Chondrocyte (in vitro differentiated cells): Measurements from ENCODE around the gene USP2. TPM values are rescaled to one million over a fixed set of nuclear protein-coding genes. Genes with fewer than 3 reads are reported as not detected.
"Not testable (repeated sequence)": the region's sequence is repeated elsewhere in the genome, so short reads cannot be mapped to it uniquely, and the experiment has no call there.

Experiments
- DNase-seq: peaks from one replicate; pipeline ENCODE4 v3.0.0; 2021; ENCODE audit warnings: mixed read lengths, low spot score
- H3K27ac Mint-ChIP-seq: one replicate; pipeline ENCODE4 v1.8.0; 2021; ENCODE audit warnings: mild to moderate bottlenecking, moderate library complexity, mixed read lengths; ENCODE audit not compliant: unreplicated experiment
- H3K27me3 Mint-ChIP-seq: 2 replicates; pipeline ENCODE4 v1.8.0; 2021; ENCODE audit warnings: low read depth, mixed read lengths
- H3K36me3 Mint-ChIP-seq: 2 replicates; pipeline ENCODE4 v1.8.0; 2021; ENCODE audit warnings: low read depth, mixed read lengths
- H3K4me1 Mint-ChIP-seq: 2 replicates; pipeline ENCODE4 v1.8.0; 2021; ENCODE audit warnings: low read depth, mild to moderate bottlenecking, mixed read lengths
- H3K4me3 Mint-ChIP-seq: one replicate; pipeline ENCODE4 v1.8.0; 2021; ENCODE audit warnings: mild to moderate bottlenecking, moderate library complexity, mixed read lengths; ENCODE audit not compliant: unreplicated experiment
- H3K9me3 Mint-ChIP-seq: 2 replicates; pipeline ENCODE4 v1.8.0; 2021; ENCODE audit warnings: low read depth, mixed read lengths
- CTCF ChIP-seq: fragments of 200-600 bp; sonication (generic); IDR thresholded peaks from 2 replicates; pipeline ENCODE4 v1.5.0; 2021; ENCODE audit warnings: antibody characterized with exemption, mild to moderate bottlenecking, moderate library complexity
- total RNA-seq: library from RNA; stranded (reverse); gene quantifications from 3 replicates; pipeline ENCODE4 v1.2.1, GENCODE V29; 2021

USP2 gene
- total RNA-seq, 1 donor from 2014 or later = 4.1 TPM

GRCh38 chr11:119389611-119390254 is 8.2 kb upstream of the USP2 start:
- no peaks in the 10 kb centered on the region for H3K4me1 Mint-ChIP-seq
- H3K36me3 Mint-ChIP-seq = no peaks in the 10 kb centered on the region
- TF ChIP-seq CTCF = peak; percentile 50
- peaks cover 13% of the 10 kb centered on the region for H3K27me3 Mint-ChIP-seq
- H3K4me3 Mint-ChIP-seq = no peak overlapping the region
- no peak for DNase-seq
- no peaks in the 10 kb centered on the region for H3K9me3 Mint-ChIP-seq
- H3K27ac Mint-ChIP-seq = no peak overlapping the region

GRCh38 chr11:119388103-119388502 is 6.6 kb upstream of the USP2 start:
- H3K27me3 Mint-ChIP-seq = peaks cover 3% of the 10 kb centered on the region
- no peak for TF ChIP-seq CTCF
- H3K4me3 Mint-ChIP-seq = no peak overlapping the region
- no peak for DNase-seq
- H3K9me3 Mint-ChIP-seq = no peaks in the 10 kb centered on the region
- H3K27ac Mint-ChIP-seq = no peak overlapping the region
- no peaks in the 10 kb centered on the region for H3K4me1 Mint-ChIP-seq
- H3K36me3 Mint-ChIP-seq = no peaks in the 10 kb centered on the region

- peaks cover under 1% of the 10 kb centered on the region for H3K4me1 Mint-ChIP-seq
- peaks cover 2% of the 10 kb centered on the region for H3K27me3 Mint-ChIP-seq
- no peak overlapping the region for H3K27ac Mint-ChIP-seq
- no peaks in the 10 kb centered on the region for H3K36me3 Mint-ChIP-seq
- TF ChIP-seq CTCF = no peak
- H3K4me3 Mint-ChIP-seq = no peak overlapping the region
- H3K9me3 Mint-ChIP-seq = no peaks in the 10 kb centered on the region
- DNase-seq = no peak
These were observed 2.8 kb upstream of the USP2 start for GRCh38 chr11:119384332-119384731.

- H3K27me3 Mint-ChIP-seq, H3K36me3 Mint-ChIP-seq, H3K9me3 Mint-ChIP-seq, H3K4me1 Mint-ChIP-seq, H3K27ac Mint-ChIP-seq, H3K4me3 Mint-ChIP-seq, DNase-seq: not testable (repeated sequence)
These were observed 1.0 kb upstream of the USP2 start for GRCh38 chr11:119382513-119382912.

- no peak overlapping the region for H3K27ac Mint-ChIP-seq
- no peak for TF ChIP-seq CTCF
- no peaks in the 10 kb centered on the region for H3K36me3 Mint-ChIP-seq
- H3K4me3 Mint-ChIP-seq = no peak overlapping the region
- H3K9me3 Mint-ChIP-seq = no peaks in the 10 kb centered on the region
- peaks cover 2% of the 10 kb centered on the region for H3K27me3 Mint-ChIP-seq
- no peak for DNase-seq
- peaks cover 8% of the 10 kb centered on the region for H3K4me1 Mint-ChIP-seq
These were observed 611 bp upstream of the USP2 start for GRCh38 chr11:119382101-119382500.

GRCh38 chr11:119380827-119381180 is 686 bp downstream of the USP2 start:
- Mint-ChIP-seq H3K4me3 (no peak overlapping the region), H3K27me3 (peaks cover 2% of the 10 kb centered on the region), H3K4me1 (peaks cover 11% of the 10 kb centered on the region), H3K27ac (no peak overlapping the region), H3K36me3 (no peaks in the 10 kb centered on the region), H3K9me3 (no peaks in the 10 kb centered on the region)
- DNase-seq = no peak
- TF ChIP-seq CTCF = no peak
